Endothelial cell (in vitro differentiated cells): Measurements from ENCODE around the gene EFCAB9. TPM values are rescaled to one million over a fixed set of nuclear protein-coding genes. Genes with fewer than 3 reads are reported as not detected.
A peak's percentile ranks its signal among the peaks of the same experiment; 100 is the strongest.

Experiments used
- DNase-seq: peaks from one replicate; pipeline ENCODE4 v3.0.0; 2021; ENCODE audit warnings: low spot score
- H3K27ac Mint-ChIP-seq: one replicate; pipeline ENCODE4 v1.8.0; 2021; ENCODE audit warnings: mixed read lengths, inconsistent platforms; ENCODE audit not compliant: unreplicated experiment
- H3K27me3 Mint-ChIP-seq: one replicate; pipeline ENCODE4 v1.8.0; 2021; ENCODE audit warnings: mild to moderate bottlenecking, moderate library complexity, mixed read lengths, inconsistent platforms; ENCODE audit not compliant: unreplicated experiment
- H3K36me3 Mint-ChIP-seq: one replicate; pipeline ENCODE4 v1.8.0; 2021; ENCODE audit warnings: mild to moderate bottlenecking, low read depth, mixed read lengths, inconsistent platforms; ENCODE audit not compliant: unreplicated experiment
- H3K4me1 Mint-ChIP-seq: one replicate; pipeline ENCODE4 v1.8.0; 2021; ENCODE audit warnings: mild to moderate bottlenecking, mixed read lengths, inconsistent platforms; ENCODE audit not compliant: unreplicated experiment
- H3K4me3 Mint-ChIP-seq: one replicate; pipeline ENCODE4 v1.8.0; 2021; ENCODE audit warnings: mild to moderate bottlenecking, mixed read lengths, inconsistent platforms; ENCODE audit not compliant: unreplicated experiment
- H3K9me3 Mint-ChIP-seq: one replicate; pipeline ENCODE4 v1.8.0; 2021; ENCODE audit warnings: mixed read lengths, inconsistent platforms; ENCODE audit not compliant: unreplicated experiment
- total RNA-seq: library from RNA; stranded (reverse); fragmentation: NEBNext Ultra II Directional; extraction: Animal tissue kit (Norgen Biotek cat#: 25700); gene quantifications from one replicate; pipeline ENCODE4 v1.2.1, GENCODE V29; 2021; ENCODE audit not compliant: unreplicated experiment
- TF ChIP-seq, protein P1 (sequence below): fragments of 200-600 bp; sonication (generic); IDR thresholded peaks from one replicate; pipeline ENCODE4 v1.5.0; 2021; ENCODE audit warnings: antibody characterized with exemption; ENCODE audit not compliant: unreplicated experiment

The EFCAB9 gene
- total RNA-seq, 1 donor from 2014 or later: not detected

DNA sequence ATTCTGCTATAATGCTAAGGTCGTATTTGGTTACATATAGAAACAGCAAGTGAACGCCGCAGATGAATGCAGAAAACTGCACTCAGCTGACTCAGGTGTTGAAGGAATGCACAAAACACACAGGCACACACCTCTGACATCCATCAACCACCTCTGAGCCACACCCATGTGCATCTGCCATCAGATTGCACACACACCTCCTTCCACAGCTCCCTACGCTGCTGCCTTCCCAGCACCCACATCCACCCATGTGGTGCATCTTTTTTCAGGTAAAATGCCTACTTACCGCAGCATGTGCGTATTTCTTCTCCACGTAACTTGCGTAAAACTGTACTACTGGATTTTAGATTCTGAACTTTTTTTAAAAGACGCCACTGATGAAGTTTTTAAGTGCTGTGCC is 13.0 kb upstream of the EFCAB9 start:
- H3K36me3 Mint-ChIP-seq: peaks cover 7% of the 10 kb centered on the region
- peak overlapping the region; percentile 74 for H3K4me3 Mint-ChIP-seq
- no peak for DNase-seq
- TF ChIP-seq, protein P1, sequence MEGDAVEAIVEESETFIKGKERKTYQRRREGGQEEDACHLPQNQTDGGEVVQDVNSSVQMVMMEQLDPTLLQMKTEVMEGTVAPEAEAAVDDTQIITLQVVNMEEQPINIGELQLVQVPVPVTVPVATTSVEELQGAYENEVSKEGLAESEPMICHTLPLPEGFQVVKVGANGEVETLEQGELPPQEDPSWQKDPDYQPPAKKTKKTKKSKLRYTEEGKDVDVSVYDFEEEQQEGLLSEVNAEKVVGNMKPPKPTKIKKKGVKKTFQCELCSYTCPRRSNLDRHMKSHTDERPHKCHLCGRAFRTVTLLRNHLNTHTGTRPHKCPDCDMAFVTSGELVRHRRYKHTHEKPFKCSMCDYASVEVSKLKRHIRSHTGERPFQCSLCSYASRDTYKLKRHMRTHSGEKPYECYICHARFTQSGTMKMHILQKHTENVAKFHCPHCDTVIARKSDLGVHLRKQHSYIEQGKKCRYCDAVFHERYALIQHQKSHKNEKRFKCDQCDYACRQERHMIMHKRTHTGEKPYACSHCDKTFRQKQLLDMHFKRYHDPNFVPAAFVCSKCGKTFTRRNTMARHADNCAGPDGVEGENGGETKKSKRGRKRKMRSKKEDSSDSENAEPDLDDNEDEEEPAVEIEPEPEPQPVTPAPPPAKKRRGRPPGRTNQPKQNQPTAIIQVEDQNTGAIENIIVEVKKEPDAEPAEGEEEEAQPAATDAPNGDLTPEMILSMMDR: no peak
- H3K4me1 Mint-ChIP-seq: peaks cover 47% of the 10 kb centered on the region
- H3K9me3 Mint-ChIP-seq: no peaks in the 10 kb centered on the region
- H3K27me3 Mint-ChIP-seq: peaks cover 4% of the 10 kb centered on the region
- no peak overlapping the region for H3K27ac Mint-ChIP-seq

DNA sequence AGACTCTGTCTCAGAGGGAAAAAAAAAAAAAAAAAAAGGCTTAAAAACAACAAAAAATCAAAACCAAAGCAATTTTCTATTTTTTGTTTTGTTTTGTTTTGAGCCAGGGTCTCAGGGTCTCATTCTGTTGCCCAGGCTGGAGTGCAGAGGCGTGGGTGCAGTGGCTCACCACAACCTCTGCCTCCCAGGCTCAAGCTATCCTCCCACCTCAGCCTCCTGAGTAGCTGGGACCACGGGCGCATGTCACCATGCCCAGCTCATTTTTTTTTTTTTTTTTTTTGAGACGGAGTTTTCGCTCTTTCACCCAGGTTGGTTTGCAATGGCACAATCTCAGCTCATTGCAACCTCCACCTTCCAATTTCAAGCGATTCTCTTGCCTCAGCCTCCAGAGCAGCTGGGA is 11.7 kb upstream of the EFCAB9 start:
- Mint-ChIP-seq H3K27ac (no peak overlapping the region), H3K27me3 (peaks cover 7% of the 10 kb centered on the region), H3K9me3 (no peaks in the 10 kb centered on the region), H3K4me3 (no peak overlapping the region), H3K36me3 (peaks cover 7% of the 10 kb centered on the region), H3K4me1 (peaks cover 50% of the 10 kb centered on the region)
- DNase-seq: no peak
- TF ChIP-seq, protein P1: no peak

DNA sequence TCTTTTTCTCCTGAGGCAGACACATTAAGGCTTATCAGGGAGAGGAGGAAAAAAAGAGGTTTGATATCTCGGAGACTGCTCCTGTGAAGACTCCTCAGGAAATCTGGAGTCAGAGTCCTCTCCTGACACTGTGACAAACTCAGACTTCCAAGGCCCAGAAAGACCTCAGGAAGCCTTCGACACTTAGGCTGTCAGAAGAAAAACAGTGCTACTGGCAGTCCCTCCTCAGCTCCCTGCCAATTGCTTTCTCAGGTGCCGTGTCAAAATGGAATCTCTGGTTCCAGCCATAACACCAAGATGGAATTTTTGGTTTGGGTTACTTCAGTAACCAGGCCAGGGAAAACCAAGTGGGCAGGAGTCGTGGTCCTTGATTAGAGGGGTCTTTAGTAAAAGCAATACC is 10.1 kb upstream of the EFCAB9 start:
- no peak overlapping the region for H3K4me3 Mint-ChIP-seq
- H3K27me3 Mint-ChIP-seq: peaks cover 7% of the 10 kb centered on the region
- H3K4me1 Mint-ChIP-seq: peaks cover 40% of the 10 kb centered on the region
- H3K9me3 Mint-ChIP-seq: no peaks in the 10 kb centered on the region
- H3K36me3 Mint-ChIP-seq: peaks cover 7% of the 10 kb centered on the region
- TF ChIP-seq, protein P1: no peak
- DNase-seq: no peak
- H3K27ac Mint-ChIP-seq: no peak overlapping the region

DNA sequence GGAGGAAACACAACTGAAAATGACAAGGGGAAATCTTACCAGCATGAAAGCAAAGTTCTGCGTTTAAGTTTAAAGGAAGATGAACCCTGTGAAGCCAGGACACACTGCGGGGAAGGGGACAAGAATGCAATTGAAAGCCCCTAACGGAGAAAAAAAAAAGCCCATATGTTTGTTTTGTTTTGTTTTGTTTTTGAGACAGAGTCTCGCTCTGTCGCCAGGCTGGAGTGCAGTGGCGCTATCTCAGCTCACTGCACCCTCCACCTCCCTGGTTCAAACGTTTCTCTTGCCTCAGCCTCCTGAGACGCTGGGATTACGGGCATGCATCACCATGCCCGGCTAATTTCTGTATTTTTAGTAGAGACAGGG is 8.9 kb upstream of the EFCAB9 start:
- DNase-seq: no peak
- Mint-ChIP-seq H3K27ac (peak overlapping the region; percentile 72), H3K27me3 (peaks cover 7% of the 10 kb centered on the region), H3K4me3 (peak overlapping the region; percentile 71), H3K4me1 (peaks cover 36% of the 10 kb centered on the region), H3K9me3 (no peaks in the 10 kb centered on the region), H3K36me3 (peaks cover 7% of the 10 kb centered on the region)
- TF ChIP-seq, protein P1: no peak

DNA sequence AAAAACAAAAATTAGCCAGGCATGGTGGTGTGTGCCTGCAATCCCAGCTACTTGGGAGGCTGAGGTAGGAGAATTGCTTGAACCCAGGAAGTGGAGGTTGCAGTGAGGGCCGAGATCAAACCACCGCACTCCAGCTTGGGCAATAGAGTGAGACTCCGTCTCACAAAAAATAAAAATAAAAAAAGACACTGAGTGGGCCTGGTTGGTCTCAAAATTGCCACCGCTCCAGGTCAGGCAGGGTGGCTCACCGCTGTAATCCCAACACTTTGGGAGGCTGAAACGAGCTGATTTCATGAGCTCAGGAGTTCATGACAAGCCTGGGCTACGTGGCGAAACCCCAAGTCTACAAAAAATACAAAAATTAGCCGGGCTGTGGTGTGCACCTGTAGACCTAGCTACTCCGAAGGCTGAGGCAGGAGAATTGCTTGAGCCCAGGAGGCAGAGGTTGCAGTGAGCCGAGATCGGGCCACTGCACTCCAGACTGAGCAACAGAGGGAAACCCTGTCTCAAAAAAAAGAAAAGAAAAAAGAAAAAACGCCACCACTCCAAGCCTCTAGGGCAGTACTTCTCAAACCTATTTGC is 7.8 kb upstream of the EFCAB9 start:
- Mint-ChIP-seq H3K4me3 (peak overlapping the region; percentile 98), H3K27ac (no peak overlapping the region), H3K9me3 (no peaks in the 10 kb centered on the region), H3K27me3 (peaks cover 7% of the 10 kb centered on the region), H3K4me1 (peaks cover 30% of the 10 kb centered on the region), H3K36me3 (peaks cover 3% of the 10 kb centered on the region)
- no peak for DNase-seq
- TF ChIP-seq, protein P1: no peak
